Spinal cord (tissue), 10 donors: ENCODE measurements around the gene ATP6V0D1. TPM values are rescaled to one million over a fixed set of nuclear protein-coding genes. Genes with fewer than 3 reads are reported as not detected.
A peak's percentile ranks its signal among the peaks of the same experiment; 100 is the strongest.

Experiments used
- DNase-seq, 6 donors: peaks; one replicate each; pipeline versions ENCODE4 v3.0.0 to v3.0.0-alpha.2; 2013 to 2015; ENCODE audit warnings: low spot score in 6 of 6, low read depth in 4 of 6
- H3K27ac ChIP-seq: one replicate; pipeline ENCODE4 v1.5.1; 2013; ENCODE audit warnings: low read depth, low read length, control low read depth
- H3K27me3 ChIP-seq: one replicate; pipeline ENCODE4 v1.6.1; 2013; ENCODE audit warnings: low read length; ENCODE audit not compliant: control insufficient read depth, insufficient read depth
- H3K36me3 ChIP-seq: one replicate; pipeline ENCODE4 v1.6.1; 2013; ENCODE audit warnings: low read length; ENCODE audit not compliant: control insufficient read depth, insufficient read depth
- H3K4me1 ChIP-seq: one replicate; pipeline ENCODE4 v1.6.1; 2013; ENCODE audit warnings: low read length; ENCODE audit not compliant: control insufficient read depth, insufficient read depth
- H3K4me3 ChIP-seq: one replicate; pipeline ENCODE4 v1.5.1; 2013; ENCODE audit warnings: low read depth, low read length, control low read depth
- H3K9me3 ChIP-seq: one replicate; pipeline ENCODE4 v1.6.1; 2013; ENCODE audit warnings: low read length; ENCODE audit not compliant: control insufficient read depth, insufficient read depth
- WGBS: methylation state at CpG from one replicate; pipeline ENCODE4 v1.1.5; 2013; ENCODE audit warnings: missing lambda C conversion rate; ENCODE audit not compliant: insufficient coverage; 5-methylcytosine and 5-hydroxymethylcytosine counted together
- long read RNA-seq, 4 donors: transcript quantifications; one replicate each; lab custom pipeline, GENCODE V29; 2026
- polyA plus RNA-seq, 2 donors: library from polyadenylated mRNA; unstranded; fragments of 120-200 nt; gene quantifications; one replicate each; pipeline ENCODE4 v1.2.1, GENCODE V29; 2013; ENCODE audit not compliant: insufficient read length in 2 of 2
- total RNA-seq, 2 donors: library from RNA; depleted of rRNA in 1 of 2; stranded (reverse); fragments of 120-200 nt in 1 of 2; fragments of >200 nt in 1 of 2; gene quantifications; one replicate each; pipeline versions ENCODE4 v1.2.3 to v1.2.4, GENCODE V29; 2013 to 2014
- donor health status: healthy.

Gene ATP6V0D1
- total RNA-seq (100 to 1,000 TPM in 1 of 2 donors, 10 to 100 TPM in 1; 97.3 to 113 TPM), polyA plus RNA-seq (100 to 1,000 TPM; 174 to 177 TPM)
- long read RNA-seq, donor 1, transcript ATP6V0D1-201 (8 exons, 1,716 nt): major isoform, 74 of 77 reads
- long read RNA-seq, donor 1, partial matches to known transcripts: 0 of 77 reads
- long read RNA-seq, donor 1, other reads (novel, unspliced or antisense): 0 of 77 reads
- long read RNA-seq, donor 2, transcript ATP6V0D1-201 (8 exons, 1,716 nt): major isoform, 29 of 30 reads
- long read RNA-seq, donor 2, partial matches to known transcripts: 0 of 30 reads
- long read RNA-seq, donor 2, other reads (novel, unspliced or antisense): 0 of 30 reads
- long read RNA-seq, donor 3, transcript ATP6V0D1-201 (8 exons, 1,716 nt): major isoform, 35 of 36 reads
- long read RNA-seq, donor 3, partial matches to known transcripts: 0 of 36 reads
- long read RNA-seq, donor 3, other reads (novel, unspliced or antisense): 0 of 36 reads
- long read RNA-seq, donor 4, transcript ATP6V0D1-201 (8 exons, 1,716 nt): major isoform, 20 of 21 reads
- long read RNA-seq, donor 4, partial matches to known transcripts: 0 of 21 reads
- long read RNA-seq, donor 4, other reads (novel, unspliced or antisense): 0 of 21 reads

GRCh38 chr16:67480833-67481560 is at the start of gene ATP6V0D1:
TSS of gene ATP6V0D1 (minus strand) at chr16:67481157. CDS start at chr16:67481086, 71 bp downstream.
- H3K4me3 ChIP-seq: peak within 1 kb of the TSS; percentile 94
- H3K9me3 ChIP-seq: no peaks in the 10 kb centered on the region
- peak within 1 kb of the TSS; percentile 91 for H3K27ac ChIP-seq
- peak; percentile 96 to 99 (median 98) for DNase-seq
- peaks cover 30% of the 10 kb centered on the region for H3K36me3 ChIP-seq
- no peaks in the 10 kb centered on the region for H3K27me3 ChIP-seq
- peaks cover 38% of the 10 kb centered on the region for H3K4me1 ChIP-seq
- 0% methylated on average over 56 of the region's 57 CpGs for WGBS

DNA sequence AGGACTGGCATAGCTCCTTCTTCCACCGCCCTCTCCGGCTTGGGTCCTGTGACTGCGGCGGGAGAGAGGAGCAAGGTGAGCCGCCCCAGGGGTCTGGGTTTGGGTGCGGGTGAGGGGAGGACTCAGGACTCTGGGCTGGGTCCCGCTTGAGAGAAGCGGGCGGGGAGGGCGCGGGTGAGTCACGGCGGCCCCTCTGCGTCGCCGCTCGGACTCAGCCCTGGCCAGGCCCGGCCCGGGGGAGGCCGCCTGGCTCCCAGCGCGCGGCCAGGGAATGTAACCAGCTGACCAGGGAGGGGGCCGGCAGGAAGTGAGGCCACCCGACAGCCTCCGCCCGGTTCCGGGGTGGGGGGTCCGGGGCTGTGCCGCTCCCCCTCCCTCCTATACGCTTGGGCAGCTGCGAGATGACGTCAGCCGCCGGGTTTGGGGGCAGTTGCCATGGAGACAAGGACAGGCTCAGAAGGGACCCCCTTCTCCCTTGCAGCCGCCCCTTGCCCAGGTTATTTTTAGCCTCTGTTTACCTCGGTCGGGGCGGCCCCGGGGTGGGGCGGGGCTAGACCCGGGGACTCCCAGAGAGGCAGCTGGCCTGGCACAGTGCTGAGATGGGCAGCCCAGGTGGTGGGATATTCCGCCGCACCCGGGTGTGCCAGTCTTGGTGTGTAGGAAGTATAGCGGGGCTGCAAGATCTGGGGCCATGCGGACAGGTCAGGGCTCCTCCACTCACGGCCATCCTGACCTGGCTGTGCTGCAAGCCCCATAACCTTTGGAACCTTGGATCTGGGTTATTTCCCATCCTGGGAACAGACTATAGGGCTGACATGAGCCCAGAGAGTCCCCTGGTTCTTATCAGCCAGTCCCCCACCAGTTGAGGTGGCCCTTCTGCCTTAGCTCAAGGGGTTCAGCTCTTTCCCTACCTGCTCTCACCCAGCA is 49.3 kb upstream of the ATP6V0D1 start:
- peak in 2 of 6 donors; percentile 83 to 85 for DNase-seq
- peaks cover 35% of the 10 kb centered on the region for H3K4me1 ChIP-seq
- 3% methylated on average over 45 of the region's 48 CpGs for WGBS

GRCh38 chr16:67529582-67530012 is 48.6 kb upstream of the ATP6V0D1 start:
- Histone ChIP-seq H3K4me1 (peaks cover 32% of the 10 kb centered on the region), H3K36me3 (peaks cover 2% of the 10 kb centered on the region), H3K9me3 (no peaks in the 10 kb centered on the region), H3K27me3 (no peaks in the 10 kb centered on the region), H3K4me3 (peak overlapping the region; percentile 72), H3K27ac (peak overlapping the region; percentile 65)
- 3% methylated on average over 14 of the region's 16 CpGs for WGBS
- peak in 1 of 6 donors; percentile 41 for DNase-seq

More for the DNA sequence above, 49.3 kb upstream of the ATP6V0D1 start:
- peaks cover 5% of the 10 kb centered on the region for H3K36me3 ChIP-seq
- H3K27me3 ChIP-seq: no peaks in the 10 kb centered on the region
- peak overlapping the region; percentile 72 for H3K4me3 ChIP-seq
- peak overlapping the region; percentile 65 for H3K27ac ChIP-seq
- H3K9me3 ChIP-seq: no peaks in the 10 kb centered on the region

DNA sequence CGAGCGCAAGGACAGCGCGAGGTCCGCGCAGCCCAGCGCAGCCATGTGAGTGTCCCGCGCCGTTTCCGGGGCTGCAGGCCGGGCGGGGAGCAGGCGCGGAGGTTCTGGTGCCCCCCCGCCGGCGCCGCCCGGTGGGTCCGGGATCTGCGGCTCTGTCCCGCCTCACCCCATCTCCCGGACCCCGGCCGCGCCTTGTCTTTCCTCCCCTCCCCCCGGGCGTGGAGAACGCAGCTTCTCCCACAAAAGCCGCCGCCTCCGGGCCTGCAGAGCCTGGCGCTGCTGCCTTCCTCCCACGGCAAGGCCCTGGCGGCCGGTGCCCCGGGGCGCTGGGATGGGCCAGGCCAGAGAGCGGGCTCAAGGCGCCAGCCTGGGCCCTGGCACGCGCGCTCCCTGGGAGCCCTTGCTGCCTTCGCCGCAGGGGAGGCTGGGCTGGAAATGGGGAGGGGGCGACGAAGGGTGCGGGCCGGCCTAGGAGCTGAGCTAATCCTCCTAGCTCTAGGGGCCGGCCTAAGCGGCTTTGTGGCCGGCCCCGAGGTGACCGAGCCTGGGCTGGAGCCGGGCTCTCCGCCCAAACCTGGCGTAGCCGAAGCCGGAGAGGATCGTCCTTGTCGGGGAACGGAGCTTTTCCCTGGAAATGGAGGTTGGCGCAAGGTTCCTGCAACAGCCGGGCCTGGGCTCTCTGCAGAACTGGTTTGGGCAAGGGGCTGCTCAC is 48.1 kb upstream of the ATP6V0D1 start:
- peak in 2 of 6 donors; percentile 71 to 74 for DNase-seq
- H3K27ac ChIP-seq: peak overlapping the region; percentile 65

GRCh38 chr16:67528222-67528869 is 47.4 kb upstream of the ATP6V0D1 start, which contains the start of gene RIPOR1:
TSS of gene RIPOR1 (plus strand) at chr16:67528829. CDS start at chr16:67538447, 9,618 bp downstream.
- Histone ChIP-seq H3K4me3 (peak within 1 kb of the TSS; percentile 72), H3K36me3 (peaks cover 2% of the 10 kb centered on the region), H3K4me1 (peaks cover 32% of the 10 kb centered on the region), H3K27ac (peak within 1 kb of the TSS; percentile 67), H3K27me3 (no peaks in the 10 kb centered on the region), H3K9me3 (no peaks in the 10 kb centered on the region)
- DNase-seq: peak in 2 of 6 donors; percentile 79 to 80
- 15% methylated on average over 42 of the region's 45 CpGs for WGBS

More for the DNA sequence above, 48.1 kb upstream of the ATP6V0D1 start:
- WGBS: 0% methylated on average over 65 of the region's 65 CpGs
- Histone ChIP-seq H3K36me3 (peaks cover 2% of the 10 kb centered on the region), H3K4me1 (peaks cover 32% of the 10 kb centered on the region), H3K27me3 (no peaks in the 10 kb centered on the region), H3K4me3 (peak overlapping the region; percentile 72), H3K9me3 (no peaks in the 10 kb centered on the region)

GRCh38 chr16:67526149-67526791 is 45.3 kb upstream of the ATP6V0D1 start:
- no peak for DNase-seq

DNA sequence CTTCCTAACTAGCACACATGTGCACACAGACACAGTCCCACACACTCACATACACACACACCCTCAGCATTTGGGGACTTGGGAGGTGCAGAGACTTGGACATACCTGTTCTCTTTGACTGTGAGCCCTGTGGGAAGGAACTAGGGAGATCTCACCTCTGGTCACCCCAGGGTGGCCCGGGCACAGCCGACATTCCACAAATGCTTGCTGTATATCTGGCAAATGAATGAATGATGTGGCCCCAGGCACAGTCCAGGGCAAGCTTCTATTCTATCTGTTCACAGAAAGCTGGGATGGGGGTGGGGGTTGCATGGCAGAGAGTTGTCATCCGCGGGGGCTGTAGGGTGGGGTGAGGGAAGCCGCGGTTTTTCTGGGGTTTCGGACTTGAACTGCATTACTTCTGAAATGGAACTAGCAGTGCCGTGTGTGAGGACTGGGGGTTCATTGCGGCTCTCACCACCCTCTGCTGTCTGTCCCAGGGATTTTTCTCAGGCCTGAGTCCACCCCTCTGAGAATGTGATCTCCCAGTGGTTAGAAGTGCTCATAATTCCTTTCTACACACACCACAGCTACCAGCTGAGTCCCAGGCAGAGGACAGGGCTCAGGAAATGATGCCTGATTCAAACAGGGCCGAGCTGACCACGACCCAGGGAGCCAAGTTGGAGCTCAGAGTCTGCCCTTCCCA is 44.4 kb upstream of the ATP6V0D1 start:
- no peak for DNase-seq
- 64% methylated on average over 9 of the region's 11 CpGs for WGBS
- no peaks in the 10 kb centered on the region for H3K9me3 ChIP-seq

More at GRCh38 chr16:67526149-67526791, 45.3 kb upstream of the ATP6V0D1 start:
- no peaks in the 10 kb centered on the region for H3K9me3 ChIP-seq
- peaks cover 2% of the 10 kb centered on the region for H3K36me3 ChIP-seq
- H3K4me1 ChIP-seq: peaks cover 37% of the 10 kb centered on the region
- WGBS: 100% methylated on average over 2 of the region's 3 CpGs
- H3K4me3 ChIP-seq: no peak overlapping the region
- no peaks in the 10 kb centered on the region for H3K27me3 ChIP-seq
- no peak overlapping the region for H3K27ac ChIP-seq

More for the DNA sequence above, 44.4 kb upstream of the ATP6V0D1 start:
- Histone ChIP-seq H3K4me3 (no peak overlapping the region), H3K27me3 (no peaks in the 10 kb centered on the region), H3K36me3 (no peaks in the 10 kb centered on the region), H3K4me1 (peaks cover 30% of the 10 kb centered on the region), H3K27ac (no peak overlapping the region)
